Panc1 (cell line): ENCODE results near the gene SWI5. TPM values are rescaled to one million over a fixed set of nuclear protein-coding genes. Genes with fewer than 3 reads are reported as not detected.

Experiments
- ATAC-seq: fragments of 200-7000 bp; cut with Tn5 transposase; 2 replicates; pipeline ENCODE4 v1.9.1; 2020; ENCODE audit warnings: mild to moderate bottlenecking, moderate library complexity
- BruUV-seq: library from RNA; stranded (reverse); fragments of 400-500 nt; replicated peaks from 2 replicates; lab custom pipeline; 2021; lab: Mats Ljungman, UMichigan
- CTCF ChIA-PET: fragments of 300-600 bp; sonication (Branson Sonifier 250); formaldehyde crosslinking; loops from one replicate; lab custom pipeline; 2022; ENCODE audit warnings: antibody characterized with exemption; lab: Charles Lee
- POLR2A ChIA-PET: fragments of 300-600 bp; sonication (Branson Sonifier 250); formaldehyde crosslinking; loops from one replicate; lab custom pipeline; 2022; ENCODE audit warnings: antibody characterized with exemption; lab: Charles Lee
- DNase-seq: peaks from one replicate; pipeline ENCODE4 v3.0.0-alpha.2; 2010; ENCODE audit warnings: low read depth, low spot score
- H3K27ac ChIP-seq: 2 replicates; pipeline ENCODE4 v1.5.1; 2011; ENCODE audit warnings: mild to moderate bottlenecking, low read length, inconsistent platforms
- H3K27me3 ChIP-seq: fragments of 200-500 bp; sonication (Bioruptor generic); 2 replicates; pipeline ENCODE4 v1.6.0; 2014; ENCODE audit warnings: low read length, inconsistent platforms; ENCODE audit not compliant: control insufficient read depth, insufficient read depth
- H3K36me3 ChIP-seq: fragments of 200-500 bp; sonication (Bioruptor generic); 2 replicates; pipeline ENCODE4 v1.5.1; 2014; ENCODE audit warnings: inconsistent platforms, mild to moderate bottlenecking, low read length, moderate library complexity; ENCODE audit not compliant: control insufficient read depth, insufficient read depth
- H3K4me1 ChIP-seq: 2 replicates; pipeline ENCODE4 v1.5.1; 2011; ENCODE audit warnings: inconsistent platforms, mild to moderate bottlenecking, low read length, moderate library complexity; ENCODE audit not compliant: control insufficient read depth, insufficient read depth
- H3K4me3 ChIP-seq, 2 experiments: 2 replicates each; pipeline ENCODE4 v1.5.1; 2011 to 2012; ENCODE audit warnings: low read depth in 2 of 2, low read length in 2 of 2, mild to moderate bottlenecking in 2 of 2, inconsistent platforms in 1 of 2, moderate library complexity in 1 of 2
- H3K9me3 ChIP-seq: fragments of 200-500 bp; sonication (Bioruptor generic); 2 replicates; pipeline ENCODE4 v1.5.1; 2014; ENCODE audit warnings: low read depth, mild to moderate bottlenecking, inconsistent platforms, low read length, moderate library complexity; ENCODE audit not compliant: control insufficient read depth, insufficient read depth
- CTCF ChIP-seq: fragments of 450-650 bp; IDR thresholded peaks from 2 replicates; pipeline ENCODE4 v1.5.1; 2017; ENCODE audit warnings: mild to moderate bottlenecking
- POLR2AphosphoS5 ChIP-seq: IDR thresholded peaks from 2 replicates; pipeline ENCODE4 v1.6.1; 2012; ENCODE audit warnings: mild to moderate bottlenecking, low read depth, low read length, moderate library complexity
- REST ChIP-seq, 2 experiments: IDR thresholded peaks; 2 replicates each; pipeline ENCODE4 v1.6.1; 2011 to 2012; ENCODE audit warnings: low read depth in 2 of 2, control low read depth in 1 of 2, low read length in 1 of 2, mild to moderate bottlenecking in 1 of 2, moderate library complexity in 1 of 2; ENCODE audit not compliant: insufficient read depth in 1 of 2
- SIN3A ChIP-seq: IDR thresholded peaks from 2 replicates; pipeline ENCODE4 v1.6.1; 2012; ENCODE audit warnings: low read depth, mild to moderate bottlenecking, low read length, moderate library complexity, borderline replicate concordance; ENCODE audit not compliant: insufficient read depth
- TCF7L2 ChIP-seq: IDR thresholded peaks from 2 replicates; pipeline ENCODE4 v1.6.1; 2011; ENCODE audit warnings: mild to moderate bottlenecking, low read depth, low read length, inconsistent platforms
- in situ Hi-C: cut with HindIII; loops from 2 replicates; pipeline ENCODE4 v1.10.0; 2016; ENCODE audit warnings: low sequenced_read_pairs, low pct_unique_long_range_greater_than_20kb
- intact Hi-C: fragments of 100-400 bp; cut with micrococcal nuclease; formaldehyde crosslinking; loops from one replicate; pipeline ENCODE4 v1.10.0; 2022; ENCODE audit not compliant: unreplicated experiment
- total RNA-seq: library from RNA; stranded (reverse); gene quantifications from one replicate; pipeline ENCODE4 v1.2.1, GENCODE V29; 2021; ENCODE audit not compliant: unreplicated experiment

SWI5 gene
- total RNA-seq, 1 experiment from 2014 or later, result 28.3 TPM

- CTCF ChIA-PET, result no interaction called here
- POLR2A ChIA-PET, result no interaction called here
Observed at GRCh38 chr9:128245421-128246151, 30.5 kb upstream of the SWI5 start.

GRCh38 chr9:128246471-128246870 is 29.6 kb upstream of the SWI5 start:
- Histone ChIP-seq H3K4me1 (no peaks in the 10 kb centered on the region), H3K36me3 (no peaks in the 10 kb centered on the region; the same call in 1 of the 2 replicates), H3K27ac (no peak overlapping the region), H3K4me3 (no peak overlapping the region), H3K9me3 (no peaks in the 10 kb centered on the region), H3K27me3 (no peaks in the 10 kb centered on the region)
- CTCF ChIA-PET, result no interaction called here
- ATAC-seq, result no peak
- BruUV-seq, result no TSS peak
- no peak for TF ChIP-seq SIN3A
- POLR2A ChIA-PET, result no interaction called here
- intact Hi-C loops (no loop called here), in situ Hi-C loops (no loop called here)
- DNase-seq, result no peak

More at GRCh38 chr9:128245421-128246151, 30.5 kb upstream of the SWI5 start:
- no peak for DNase-seq
- no peak overlapping the region for H3K4me3 ChIP-seq
- H3K4me1 ChIP-seq, result no peaks in the 10 kb centered on the region
- ATAC-seq, result no peak
- intact Hi-C loops (no loop called here), in situ Hi-C loops (no loop called here)
- no TSS peak for BruUV-seq
- no peaks in the 10 kb centered on the region; the same call in 1 of the 2 replicates for H3K36me3 ChIP-seq
- no peak overlapping the region for H3K27ac ChIP-seq
- no peaks in the 10 kb centered on the region for H3K27me3 ChIP-seq
- no peaks in the 10 kb centered on the region for H3K9me3 ChIP-seq
- no peak for TF ChIP-seq POLR2AphosphoS5
- no peak for TF ChIP-seq REST (IDR thresholded peaks at IDR 0.05; ENCODE audit: insufficient read depth in 1 of 2, low read depth in 2 of 2, low read length in 1 of 2)
- TF ChIP-seq SIN3A, result no peak
- TF ChIP-seq CTCF, result no peak
- no peak for TF ChIP-seq TCF7L2

GRCh38 chr9:128247226-128247803 is 28.8 kb upstream of the SWI5 start:
- POLR2A ChIA-PET, result no interaction called here
- no peak overlapping the region for H3K27ac ChIP-seq
- TF ChIP-seq REST (IDR thresholded peaks at IDR 0.05; ENCODE audit: insufficient read depth in 1 of 2, low read depth in 2 of 2, low read length in 1 of 2) (no peak), CTCF (no peak), SIN3A (no peak), POLR2AphosphoS5 (no peak), TCF7L2 (no peak)
- CTCF ChIA-PET, result no interaction called here
- DNase-seq, result no peak
- BruUV-seq, result no TSS peak
- in situ Hi-C loops (no loop called here), intact Hi-C loops (no loop called here)
- no peaks in the 10 kb centered on the region for H3K27me3 ChIP-seq
- no peaks in the 10 kb centered on the region; the same call in 1 of the 2 replicates for H3K36me3 ChIP-seq
- H3K4me1 ChIP-seq, result no peaks in the 10 kb centered on the region
- no peaks in the 10 kb centered on the region for H3K9me3 ChIP-seq
- no peak for ATAC-seq
- H3K4me3 ChIP-seq, result no peak overlapping the region
